Measurements from ENCODE around the gene BCL7C.

The BCL7C gene

DNA sequence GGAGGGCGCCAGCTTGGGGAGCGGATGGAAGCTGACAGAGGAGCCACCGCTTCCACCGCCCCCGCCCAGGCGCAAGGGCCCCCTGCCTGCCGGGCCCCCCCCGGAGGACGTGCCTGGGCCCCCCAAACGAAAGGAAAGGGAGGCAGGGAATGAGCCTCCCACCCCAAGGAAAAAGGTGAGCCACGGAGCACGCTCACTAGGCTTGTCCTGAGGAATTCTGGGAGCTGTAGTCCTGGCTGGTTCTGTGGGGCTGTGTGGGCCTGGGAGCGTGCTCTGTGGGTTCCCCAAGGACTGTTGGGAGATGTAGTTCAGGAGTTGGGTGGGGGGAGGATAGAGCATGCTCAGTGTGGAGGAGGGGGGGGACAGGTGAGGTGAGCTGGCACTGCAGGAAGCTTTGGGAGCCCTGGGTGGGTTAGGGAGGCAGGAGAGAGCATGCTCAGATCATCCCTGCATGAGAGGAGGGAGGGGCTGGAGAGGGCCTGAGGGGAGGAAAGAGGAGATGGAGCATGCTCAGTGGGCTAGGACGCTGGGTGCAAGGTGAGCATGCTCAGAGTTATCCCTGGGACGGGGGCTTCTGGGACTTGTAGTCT, 34.0 kb upstream of the BCL7C start:
- Histone ChIP-seq H3K9me3 (ENCODE audit: insufficient read depth, low read depth, low read length) (no peaks in the 10 kb centered on the region), H3K9ac (ENCODE audit: low read depth, low read length, poor library complexity, severe bottlenecking) (no peak overlapping the region), H3K4me3 (ENCODE audit: low read length, poor library complexity, severe bottlenecking) (peak overlapping the region; percentile 22), H3K27me3 (ENCODE audit: insufficient read depth, low read length, poor library complexity, severe bottlenecking) (no peaks in the 10 kb centered on the region), H2AFZ (ENCODE audit: low read length) (no peak overlapping the region), H3K79me2 (ENCODE audit: insufficient read depth, low read length) (peaks cover 40% of the 10 kb centered on the region), H3K4me1 (ENCODE audit: insufficient read depth, low read length, poor library complexity, severe bottlenecking) (peaks cover 29% of the 10 kb centered on the region), H3F3A (ENCODE audit: low read depth) (no peaks in the 10 kb centered on the region), H3K36me3 (ENCODE audit: insufficient read depth, low read length) (peaks cover 26% of the 10 kb centered on the region; the same call in 1 of the 2 replicates), H3K4me2 (ENCODE audit: low read depth, low read length, poor library complexity, severe bottlenecking) (peak overlapping the region; percentile 100), H3K9me2 (replicated peaks; ENCODE audit: low read depth, low read length) (no peaks in the 10 kb centered on the region), H4K20me1 (ENCODE audit: insufficient read depth, low read length, poor library complexity, severe bottlenecking) (peaks cover 14% of the 10 kb centered on the region)
- TF ChIP-seq EZH2phosphoT487 (IDR thresholded peaks at IDR 0.05; ENCODE audit: borderline replicate concordance) = no peak
- TF ChIP-seq, protein P1, sequence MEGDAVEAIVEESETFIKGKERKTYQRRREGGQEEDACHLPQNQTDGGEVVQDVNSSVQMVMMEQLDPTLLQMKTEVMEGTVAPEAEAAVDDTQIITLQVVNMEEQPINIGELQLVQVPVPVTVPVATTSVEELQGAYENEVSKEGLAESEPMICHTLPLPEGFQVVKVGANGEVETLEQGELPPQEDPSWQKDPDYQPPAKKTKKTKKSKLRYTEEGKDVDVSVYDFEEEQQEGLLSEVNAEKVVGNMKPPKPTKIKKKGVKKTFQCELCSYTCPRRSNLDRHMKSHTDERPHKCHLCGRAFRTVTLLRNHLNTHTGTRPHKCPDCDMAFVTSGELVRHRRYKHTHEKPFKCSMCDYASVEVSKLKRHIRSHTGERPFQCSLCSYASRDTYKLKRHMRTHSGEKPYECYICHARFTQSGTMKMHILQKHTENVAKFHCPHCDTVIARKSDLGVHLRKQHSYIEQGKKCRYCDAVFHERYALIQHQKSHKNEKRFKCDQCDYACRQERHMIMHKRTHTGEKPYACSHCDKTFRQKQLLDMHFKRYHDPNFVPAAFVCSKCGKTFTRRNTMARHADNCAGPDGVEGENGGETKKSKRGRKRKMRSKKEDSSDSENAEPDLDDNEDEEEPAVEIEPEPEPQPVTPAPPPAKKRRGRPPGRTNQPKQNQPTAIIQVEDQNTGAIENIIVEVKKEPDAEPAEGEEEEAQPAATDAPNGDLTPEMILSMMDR (conservative IDR thresholded peaks at IDR 0.05; ENCODE audit: low read length) = no peak

DNA sequence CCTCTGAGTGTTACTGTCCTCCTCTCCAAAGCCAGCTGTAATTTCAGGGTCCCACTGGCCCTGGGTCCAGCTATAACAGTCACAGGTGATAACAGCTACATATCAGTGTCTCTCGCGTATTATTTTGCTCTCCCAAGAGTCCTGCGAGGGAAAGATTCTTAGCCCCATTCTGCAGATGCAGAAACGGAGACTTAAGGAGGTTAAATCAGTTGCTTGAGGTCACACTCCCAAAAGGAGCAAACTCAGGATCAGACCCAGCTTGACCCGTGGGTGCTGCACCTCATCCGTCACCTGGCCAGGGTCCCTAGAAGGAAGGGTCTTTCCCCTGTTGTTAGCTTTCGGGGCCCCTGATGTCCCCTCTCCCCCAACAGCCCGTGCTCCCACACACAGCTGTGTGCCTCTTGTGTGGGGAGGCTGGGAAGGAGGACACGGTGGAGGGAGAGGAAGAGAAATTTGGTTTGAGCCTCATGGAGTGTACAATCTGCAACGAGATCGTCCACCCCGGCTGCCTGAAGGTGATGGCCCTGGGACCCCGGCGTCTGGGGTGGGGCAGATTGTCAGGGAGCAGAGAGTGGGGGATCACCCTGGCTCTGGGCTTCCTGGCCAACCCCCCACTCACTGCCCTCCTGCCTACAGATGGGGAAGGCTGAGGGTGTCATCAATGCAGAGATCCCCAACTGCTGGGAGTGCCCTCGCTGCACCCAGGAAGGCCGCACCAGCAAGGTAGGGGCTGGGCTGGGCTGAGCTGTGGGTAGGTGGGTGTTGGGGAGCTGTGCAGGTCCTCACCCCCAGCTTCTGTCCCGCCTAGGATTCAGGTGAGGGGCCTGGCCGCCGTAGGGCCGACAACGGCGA, 33.3 kb upstream of the BCL7C start:
- H3K4me2 ChIP-seq (ENCODE audit: low read depth, low read length, poor library complexity, severe bottlenecking) = peak overlapping the region; percentile 100
- no peaks in the 10 kb centered on the region for H3F3A ChIP-seq (ENCODE audit: low read depth)
- peaks cover 40% of the 10 kb centered on the region for H3K79me2 ChIP-seq (ENCODE audit: insufficient read depth, low read length)
- TF ChIP-seq, protein P1 (conservative IDR thresholded peaks at IDR 0.05; ENCODE audit: low read length) = no peak
- TF ChIP-seq EZH2phosphoT487 (IDR thresholded peaks at IDR 0.05; ENCODE audit: borderline replicate concordance) = no peak
- H3K4me1 ChIP-seq (ENCODE audit: insufficient read depth, low read length, poor library complexity, severe bottlenecking) = peaks cover 29% of the 10 kb centered on the region
- H2AFZ ChIP-seq (ENCODE audit: low read length) = no peak overlapping the region
- no peaks in the 10 kb centered on the region for H3K27me3 ChIP-seq (ENCODE audit: insufficient read depth, low read length, poor library complexity, severe bottlenecking)
- H3K9me3 ChIP-seq (ENCODE audit: insufficient read depth, low read depth, low read length) = no peaks in the 10 kb centered on the region
- peak overlapping the region; percentile 83 for H3K9ac ChIP-seq (ENCODE audit: low read depth, low read length, poor library complexity, severe bottlenecking)
- H3K4me3 ChIP-seq (ENCODE audit: low read length, poor library complexity, severe bottlenecking) = peak overlapping the region; percentile 22
- peaks cover 22% of the 10 kb centered on the region; the same call in 1 of the 2 replicates for H3K36me3 ChIP-seq (ENCODE audit: insufficient read depth, low read length)
- H3K9me2 ChIP-seq (replicated peaks; ENCODE audit: low read depth, low read length) = no peaks in the 10 kb centered on the region
- H4K20me1 ChIP-seq (ENCODE audit: insufficient read depth, low read length, poor library complexity, severe bottlenecking) = peaks cover 14% of the 10 kb centered on the region

DNA sequence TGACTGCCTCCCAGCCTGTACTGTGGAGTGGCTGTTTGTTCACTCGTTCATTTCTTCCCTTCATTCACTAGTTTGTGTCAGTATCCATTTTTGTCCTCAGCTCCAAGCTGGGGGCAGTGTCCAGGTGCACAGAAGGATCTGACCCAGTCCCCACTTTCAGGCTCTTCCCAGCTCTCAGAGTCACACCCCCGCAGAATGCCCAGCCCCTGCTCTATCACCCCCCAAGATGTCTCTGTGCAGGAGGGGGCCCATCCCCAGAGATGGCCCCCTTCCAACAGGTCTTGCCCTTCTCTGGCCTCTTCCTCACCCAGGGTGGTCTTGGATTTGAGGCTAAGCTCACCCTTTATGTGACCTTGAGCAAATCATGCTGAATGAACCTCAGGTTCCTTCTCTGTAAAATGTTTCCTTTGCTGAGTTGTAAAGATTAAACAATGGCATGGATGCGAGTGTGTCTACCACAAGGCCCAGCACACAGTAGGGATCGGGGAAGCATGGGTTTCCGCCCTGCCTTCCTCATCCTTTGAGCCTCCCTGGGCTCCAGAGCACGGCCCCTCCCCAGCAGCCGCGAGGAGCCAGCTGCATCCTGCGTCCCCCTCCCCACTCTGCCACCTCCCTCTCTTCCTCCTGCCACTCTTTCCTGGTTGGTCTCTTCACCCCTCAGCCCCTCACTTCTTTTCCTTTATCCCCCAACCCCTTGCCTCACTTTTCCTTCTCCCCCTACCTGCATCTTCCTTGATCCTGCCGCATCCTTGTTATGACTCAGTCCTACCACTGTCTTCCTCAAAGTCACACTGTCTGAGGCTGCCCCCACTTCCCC, 32.3 kb upstream of the BCL7C start:
- no peaks in the 10 kb centered on the region for H3K27me3 ChIP-seq (ENCODE audit: insufficient read depth, low read length, poor library complexity, severe bottlenecking)

More for the DNA sequence above, 32.3 kb upstream of the BCL7C start:
- peak overlapping the region; percentile 82 for H3K4me3 ChIP-seq (ENCODE audit: low read length, poor library complexity, severe bottlenecking)
- H3K9ac ChIP-seq (ENCODE audit: low read depth, low read length, poor library complexity, severe bottlenecking) = peak overlapping the region; percentile 83
- peaks cover 29% of the 10 kb centered on the region for H3K4me1 ChIP-seq (ENCODE audit: insufficient read depth, low read length, poor library complexity, severe bottlenecking)
- H4K20me1 ChIP-seq (ENCODE audit: insufficient read depth, low read length, poor library complexity, severe bottlenecking) = peaks cover 14% of the 10 kb centered on the region
- peaks cover 40% of the 10 kb centered on the region for H3K79me2 ChIP-seq (ENCODE audit: insufficient read depth, low read length)
- H3K4me2 ChIP-seq (ENCODE audit: low read depth, low read length, poor library complexity, severe bottlenecking) = peak overlapping the region; percentile 100
- no peaks in the 10 kb centered on the region for H3K9me2 ChIP-seq (replicated peaks; ENCODE audit: low read depth, low read length)
- no peak overlapping the region for H2AFZ ChIP-seq (ENCODE audit: low read length)
- H3K36me3 ChIP-seq (ENCODE audit: insufficient read depth, low read length) = peaks cover 17% of the 10 kb centered on the region; the same call in 1 of the 2 replicates
- TF ChIP-seq EZH2phosphoT487 (IDR thresholded peaks at IDR 0.05; ENCODE audit: borderline replicate concordance) = no peak
- TF ChIP-seq, protein P1 (conservative IDR thresholded peaks at IDR 0.05; ENCODE audit: low read length) = no peak
- no peaks in the 10 kb centered on the region for H3K9me3 ChIP-seq (ENCODE audit: insufficient read depth, low read depth, low read length)
- no peaks in the 10 kb centered on the region for H3F3A ChIP-seq (ENCODE audit: low read depth)

Measured in Loucy (cell line).